Neural crest cell (in vitro differentiated cells): ENCODE data around the gene TXLNG. TPM values are rescaled to one million over a fixed set of nuclear protein-coding genes. Genes with fewer than 3 reads are reported as not detected.
"Not testable (repeated sequence)": the region's sequence is repeated elsewhere in the genome, so short reads cannot be mapped to it uniquely, and the experiment has no call there.

ENCODE experiments used
- DNase-seq: peaks from one replicate; pipeline ENCODE4 v3.0.0; 2021; ENCODE audit warnings: low read depth, mixed read lengths, low spot score
- H3K27ac Mint-ChIP-seq: one replicate; pipeline ENCODE4 v1.8.0; 2021; ENCODE audit warnings: mild to moderate bottlenecking, mixed read lengths; ENCODE audit not compliant: unreplicated experiment
- H3K27me3 Mint-ChIP-seq: 2 replicates; pipeline ENCODE4 v1.8.0; 2021; ENCODE audit warnings: low read depth, mild to moderate bottlenecking, mixed read lengths
- H3K36me3 Mint-ChIP-seq: 2 replicates; pipeline ENCODE4 v1.8.0; 2021; ENCODE audit warnings: low read depth, mild to moderate bottlenecking, mixed read lengths
- H3K4me1 Mint-ChIP-seq: 2 replicates; pipeline ENCODE4 v1.8.0; 2021; ENCODE audit warnings: mixed read lengths
- H3K4me3 Mint-ChIP-seq: one replicate; pipeline ENCODE4 v1.8.0; 2021; ENCODE audit warnings: mild to moderate bottlenecking, mixed read lengths
- H3K9me3 Mint-ChIP-seq: 2 replicates; pipeline ENCODE4 v1.8.0; 2021; ENCODE audit warnings: mixed read lengths
- total RNA-seq: library from RNA; stranded (reverse); gene quantifications from 2 replicates; pipeline ENCODE4 v1.2.1, GENCODE V29; 2021
- TF ChIP-seq, protein P1 (sequence below): fragments of 200-600 bp; sonication (generic); conservative IDR thresholded peaks from 2 replicates; pipeline ENCODE4 v1.5.0; 2021; ENCODE audit warnings: antibody characterized with exemption, mild to moderate bottlenecking

Gene TXLNG
- total RNA-seq, 1 donor from 2014 or later, result 25.6 TPM

DNA sequence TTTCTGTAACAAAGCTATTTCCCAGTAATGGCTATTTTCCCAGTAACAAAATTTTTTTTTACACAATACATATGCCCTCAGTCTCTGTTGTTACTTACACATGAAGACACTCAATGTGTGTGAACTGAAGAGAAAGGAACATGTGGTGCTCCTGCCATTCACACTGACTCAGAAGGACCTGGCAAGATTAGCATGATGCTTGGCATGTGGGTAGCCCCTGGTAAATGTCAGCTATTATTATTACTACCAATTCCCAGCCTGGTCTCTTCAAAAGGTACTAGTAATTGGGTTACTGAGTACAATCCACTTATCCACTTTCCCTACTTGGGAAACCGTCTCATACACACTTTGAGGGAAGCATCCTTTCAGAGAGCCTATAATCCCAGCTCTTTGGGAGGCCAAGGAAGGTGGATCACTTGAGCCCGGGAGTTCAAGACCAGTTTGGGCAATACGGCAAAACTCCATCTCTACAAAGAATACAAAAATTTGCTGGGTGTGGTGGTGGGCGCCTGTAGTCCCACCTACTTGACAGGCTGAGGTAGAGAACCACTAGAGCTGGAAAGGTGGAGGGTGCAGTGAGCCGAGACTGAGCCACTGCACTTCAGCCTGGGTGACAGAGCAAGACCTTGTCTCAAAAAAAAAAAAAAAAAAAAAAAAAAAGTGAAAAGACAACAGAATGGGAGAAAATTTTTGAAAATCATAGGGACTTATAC lies 69.3 kb downstream of the TXLNG start:
- TF ChIP-seq, protein P1, sequence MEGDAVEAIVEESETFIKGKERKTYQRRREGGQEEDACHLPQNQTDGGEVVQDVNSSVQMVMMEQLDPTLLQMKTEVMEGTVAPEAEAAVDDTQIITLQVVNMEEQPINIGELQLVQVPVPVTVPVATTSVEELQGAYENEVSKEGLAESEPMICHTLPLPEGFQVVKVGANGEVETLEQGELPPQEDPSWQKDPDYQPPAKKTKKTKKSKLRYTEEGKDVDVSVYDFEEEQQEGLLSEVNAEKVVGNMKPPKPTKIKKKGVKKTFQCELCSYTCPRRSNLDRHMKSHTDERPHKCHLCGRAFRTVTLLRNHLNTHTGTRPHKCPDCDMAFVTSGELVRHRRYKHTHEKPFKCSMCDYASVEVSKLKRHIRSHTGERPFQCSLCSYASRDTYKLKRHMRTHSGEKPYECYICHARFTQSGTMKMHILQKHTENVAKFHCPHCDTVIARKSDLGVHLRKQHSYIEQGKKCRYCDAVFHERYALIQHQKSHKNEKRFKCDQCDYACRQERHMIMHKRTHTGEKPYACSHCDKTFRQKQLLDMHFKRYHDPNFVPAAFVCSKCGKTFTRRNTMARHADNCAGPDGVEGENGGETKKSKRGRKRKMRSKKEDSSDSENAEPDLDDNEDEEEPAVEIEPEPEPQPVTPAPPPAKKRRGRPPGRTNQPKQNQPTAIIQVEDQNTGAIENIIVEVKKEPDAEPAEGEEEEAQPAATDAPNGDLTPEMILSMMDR, result no peak
- Mint-ChIP-seq H3K4me1 (peaks cover 13% of the 10 kb centered on the region), H3K27me3 (no peaks in the 10 kb centered on the region), H3K36me3 (peaks cover 58% of the 10 kb centered on the region), H3K4me3 (no peak overlapping the region), H3K9me3 (peaks cover 9% of the 10 kb centered on the region), H3K27ac (no peak overlapping the region)
- DNase-seq, result no peak

GRCh38 chrX:16856076-16856404 lies 69.8 kb downstream of the TXLNG start:
- not testable (repeated sequence) for DNase-seq, H3K27me3 Mint-ChIP-seq, H3K27ac Mint-ChIP-seq, H3K4me3 Mint-ChIP-seq, H3K9me3 Mint-ChIP-seq
- Mint-ChIP-seq H3K4me1 (peaks cover 13% of the 10 kb centered on the region), H3K36me3 (peaks cover 58% of the 10 kb centered on the region)

DNA sequence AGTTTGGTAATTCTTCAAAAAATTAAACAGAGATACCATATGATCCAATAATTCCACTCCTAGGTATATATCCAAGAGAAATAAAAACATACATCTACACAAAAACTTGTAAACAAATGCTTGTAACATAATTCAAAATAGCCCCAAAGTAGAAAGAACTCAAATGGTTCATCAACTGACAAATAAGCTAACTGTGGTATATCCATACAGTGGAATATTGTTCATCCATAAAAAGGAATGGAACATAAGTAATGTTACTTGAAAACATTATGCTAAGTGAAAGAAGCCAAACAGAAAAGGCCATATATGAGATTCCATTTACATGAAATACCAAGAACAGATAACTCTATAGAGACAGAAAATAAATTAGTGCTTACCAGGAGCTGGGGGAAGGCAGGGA lies 70.5 kb downstream of the TXLNG start:
- H3K4me1 Mint-ChIP-seq, result peaks cover 7% of the 10 kb centered on the region
- H3K27ac Mint-ChIP-seq, result no peak overlapping the region
- TF ChIP-seq, protein P1, result no peak
- H3K27me3 Mint-ChIP-seq, result no peaks in the 10 kb centered on the region
- no peak overlapping the region for H3K4me3 Mint-ChIP-seq
- H3K9me3 Mint-ChIP-seq, result peaks cover 9% of the 10 kb centered on the region
- peaks cover 60% of the 10 kb centered on the region for H3K36me3 Mint-ChIP-seq
- no peak for DNase-seq

DNA sequence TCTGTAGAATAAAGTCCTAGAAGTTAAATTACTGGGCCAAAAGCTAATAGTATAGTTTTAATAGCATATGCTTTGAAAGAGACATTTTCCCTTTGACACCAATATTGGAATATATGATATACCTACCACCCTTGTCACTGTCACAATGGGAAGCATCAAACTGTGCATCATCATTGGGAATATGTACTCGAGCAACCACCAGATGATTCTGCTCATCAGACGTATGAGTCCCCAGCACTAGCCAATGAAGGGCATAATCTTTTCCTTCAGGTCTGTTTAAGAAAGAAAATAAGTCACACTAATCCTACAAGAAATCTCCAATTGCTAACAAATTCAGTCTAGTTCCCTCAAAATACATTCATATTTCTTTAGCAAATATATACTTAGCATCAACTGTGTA lies 76.6 kb downstream of the TXLNG start:
- TF ChIP-seq, protein P1, result no peak
- Mint-ChIP-seq H3K27ac (no peak overlapping the region), H3K4me1 (peaks cover 21% of the 10 kb centered on the region), H3K36me3 (peaks cover 37% of the 10 kb centered on the region), H3K27me3 (no peaks in the 10 kb centered on the region), H3K9me3 (peaks cover 3% of the 10 kb centered on the region), H3K4me3 (no peak overlapping the region)
- DNase-seq, result no peak

GRCh38 chrX:16867947-16868346 lies 81.7 kb downstream of the TXLNG start:
- TF ChIP-seq, protein P1, result no peak
- Mint-ChIP-seq H3K4me1 (peaks cover 55% of the 10 kb centered on the region), H3K9me3 (no peaks in the 10 kb centered on the region), H3K4me3 (peak overlapping the region; percentile 92), H3K36me3 (peaks cover 16% of the 10 kb centered on the region), H3K27ac (no peak overlapping the region), H3K27me3 (no peaks in the 10 kb centered on the region)
- DNase-seq, result no peak

- no peaks in the 10 kb centered on the region for H3K27me3 Mint-ChIP-seq
- no peaks in the 10 kb centered on the region for H3K9me3 Mint-ChIP-seq
- peak overlapping the region; percentile 86 for H3K27ac Mint-ChIP-seq
- no peak for DNase-seq
- peaks cover 55% of the 10 kb centered on the region for H3K4me1 Mint-ChIP-seq
- H3K36me3 Mint-ChIP-seq, result peaks cover 13% of the 10 kb centered on the region
- H3K4me3 Mint-ChIP-seq, result peak overlapping the region; percentile 92
- TF ChIP-seq, protein P1, result no peak
Observed at GRCh38 chrX:16868920-16869319, 82.7 kb downstream of the TXLNG start.
